ENCODE results near the gene AOPEP. TPM values are rescaled to one million over a fixed set of nuclear protein-coding genes. Genes with fewer than 3 reads are reported as not detected.

AOPEP gene
- total and polyA plus RNA-seq, 2 of the 13 experiments (the other 11 are each of a cell fraction or from before 2014, with no cell fraction given), result 22.2 to 41.6 TPM

- TF ChIP-seq NR2F1 (CRISPR knock-in tag; IDR thresholded peaks at IDR 0.05) (no peak), ZBTB3 (CRISPR knock-in tag; IDR thresholded peaks at IDR 0.05; ENCODE audit: borderline replicate concordance, low read depth) (no peak), ZNF484 (CRISPR knock-in tag; IDR thresholded peaks at IDR 0.05; ENCODE audit: borderline replicate concordance, low read depth) (no peak), CBX2 (IDR thresholded peaks at IDR 0.05; ENCODE audit: low read depth, low read length) (no peak), CBX2 (CRISPR knock-in tag; IDR thresholded peaks at IDR 0.05; ENCODE audit: low read depth) (no peak), ISL2 (CRISPR knock-in tag; IDR thresholded peaks at IDR 0.05) (peak; percentile 47; the same call in 1 of the 2 replicates), ZNF607 (CRISPR knock-in tag; IDR thresholded peaks at IDR 0.05; ENCODE audit: borderline replicate concordance) (no peak), GATAD2A (CRISPR knock-in tag; IDR thresholded peaks at IDR 0.05) (peak; percentile 80), ZSCAN12 (CRISPR knock-in tag; IDR thresholded peaks at IDR 0.05) (no peak), NCOR1 (IDR thresholded peaks at IDR 0.05; ENCODE audit: borderline replicate concordance, low read length) (peak; percentile 51; the same call in 1 of the 2 replicates), HMGXB3 (CRISPR knock-in tag; IDR thresholded peaks at IDR 0.05; ENCODE audit: borderline replicate concordance) (no peak), FOXP4 (CRISPR knock-in tag; IDR thresholded peaks at IDR 0.05) (0 out of 2 replicates have a peak, but pooled peaks have one; percentile 31), KLF15 (CRISPR knock-in tag; IDR thresholded peaks at IDR 0.05; ENCODE audit: borderline replicate concordance) (no peak), NCOA1 (CRISPR knock-in tag; IDR thresholded peaks at IDR 0.05) (no peak), REL (CRISPR knock-in tag; conservative IDR thresholded peaks at IDR 0.05) (no peak), CCAR2 (optimal IDR thresholded peaks at IDR 0.05; ENCODE audit: low read depth, low read length) (no peak), CERS6 (CRISPR knock-in tag; IDR thresholded peaks at IDR 0.05) (no peak), CREM (IDR thresholded peaks at IDR 0.05) (peak; percentile 64), CREM (CRISPR knock-in tag; IDR thresholded peaks at IDR 0.05) (no peak), IRF1 (CRISPR knock-in tag; IDR thresholded peaks at IDR 0.05; ENCODE audit: low read depth) (no peak)
Observed at GRCh38 chr9:94993160-94993820, 266.8 kb downstream of the AOPEP start (continued).
